ENCODE data around the gene MEGF9.

The MEGF9 gene

GRCh38 chr9:120745278-120745677 is 31.0 kb upstream of the MEGF9 start:
- Histone ChIP-seq H3K9ac (ENCODE audit: low read length) (no peak overlapping the region), H3K9me3 (ENCODE audit: low read length) (no peaks in the 10 kb centered on the region), H3K9me2 (ENCODE audit: low read depth, low read length) (no peaks in the 10 kb centered on the region), H3K4me1 (ENCODE audit: insufficient read depth, low read length, severe bottlenecking) (no peaks in the 10 kb centered on the region), H3K4me2 (ENCODE audit: low read length) (no peak overlapping the region), H3K36me3 (ENCODE audit: insufficient read depth, low read length) (no peaks in the 10 kb centered on the region), H3K27ac (ENCODE audit: low read depth, low read length, poor library complexity, severe bottlenecking) (no peak overlapping the region), H3K4me3 (ENCODE audit: low read depth, low read length, poor library complexity, severe bottlenecking) (no peak overlapping the region), H4K20me1 (ENCODE audit: insufficient read depth, low read length) (no peaks in the 10 kb centered on the region), H3K79me2 (ENCODE audit: insufficient read depth, low read length) (no peaks in the 10 kb centered on the region), H3F3A (ENCODE audit: insufficient read depth, low read length) (no peaks in the 10 kb centered on the region), H2AFZ (ENCODE audit: low read length) (no peak overlapping the region), H3K27me3 (ENCODE audit: insufficient read depth, low read length) (no peaks in the 10 kb centered on the region)
- TF ChIP-seq EZH2 (IDR thresholded peaks at IDR 0.05; ENCODE audit: borderline replicate concordance, low read length) (no peak), CTCF (IDR thresholded peaks at IDR 0.05; ENCODE audit: low read length) (no peak)

- TF ChIP-seq EZH2 (IDR thresholded peaks at IDR 0.05; ENCODE audit: borderline replicate concordance, low read length) (no peak), CTCF (IDR thresholded peaks at IDR 0.05; ENCODE audit: low read length) (peak; percentile 78)
Measured at GRCh38 chr9:120742951-120743416, 28.7 kb upstream of the MEGF9 start.

GRCh38 chr9:120741701-120742100 is 27.4 kb upstream of the MEGF9 start:
- Histone ChIP-seq H4K20me1 (ENCODE audit: insufficient read depth, low read length) (no peaks in the 10 kb centered on the region), H3K36me3 (ENCODE audit: insufficient read depth, low read length) (no peaks in the 10 kb centered on the region), H3K9ac (ENCODE audit: low read length) (no peak overlapping the region), H3K27me3 (ENCODE audit: insufficient read depth, low read length) (no peaks in the 10 kb centered on the region), H3K4me1 (ENCODE audit: insufficient read depth, low read length, severe bottlenecking) (no peaks in the 10 kb centered on the region), H2AFZ (ENCODE audit: low read length) (no peak overlapping the region), H3K9me2 (ENCODE audit: low read depth, low read length) (no peaks in the 10 kb centered on the region), H3K4me3 (ENCODE audit: low read depth, low read length, poor library complexity, severe bottlenecking) (no peak overlapping the region), H3F3A (ENCODE audit: insufficient read depth, low read length) (no peaks in the 10 kb centered on the region), H3K4me2 (ENCODE audit: low read length) (no peak overlapping the region), H3K79me2 (ENCODE audit: insufficient read depth, low read length) (no peaks in the 10 kb centered on the region), H3K27ac (ENCODE audit: low read depth, low read length, poor library complexity, severe bottlenecking) (no peak overlapping the region), H3K9me3 (ENCODE audit: low read length) (no peaks in the 10 kb centered on the region)
- TF ChIP-seq CTCF (IDR thresholded peaks at IDR 0.05; ENCODE audit: low read length): no peak
- no peak for TF ChIP-seq EZH2 (IDR thresholded peaks at IDR 0.05; ENCODE audit: borderline replicate concordance, low read length)

More at GRCh38 chr9:120742951-120743416, 28.7 kb upstream of the MEGF9 start:
- H3K9me2 ChIP-seq (ENCODE audit: low read depth, low read length): no peaks in the 10 kb centered on the region
- no peaks in the 10 kb centered on the region for H4K20me1 ChIP-seq (ENCODE audit: insufficient read depth, low read length)
- no peaks in the 10 kb centered on the region for H3K9me3 ChIP-seq (ENCODE audit: low read length)
- no peaks in the 10 kb centered on the region for H3F3A ChIP-seq (ENCODE audit: insufficient read depth, low read length)
- H3K4me1 ChIP-seq (ENCODE audit: insufficient read depth, low read length, severe bottlenecking): no peaks in the 10 kb centered on the region
- no peak overlapping the region for H2AFZ ChIP-seq (ENCODE audit: low read length)
- H3K27ac ChIP-seq (ENCODE audit: low read depth, low read length, poor library complexity, severe bottlenecking): no peak overlapping the region
- no peaks in the 10 kb centered on the region for H3K27me3 ChIP-seq (ENCODE audit: insufficient read depth, low read length)
- H3K4me2 ChIP-seq (ENCODE audit: low read length): no peak overlapping the region
- no peaks in the 10 kb centered on the region for H3K79me2 ChIP-seq (ENCODE audit: insufficient read depth, low read length)
- no peak overlapping the region for H3K4me3 ChIP-seq (ENCODE audit: low read depth, low read length, poor library complexity, severe bottlenecking)
- no peaks in the 10 kb centered on the region for H3K36me3 ChIP-seq (ENCODE audit: insufficient read depth, low read length)
- H3K9ac ChIP-seq (ENCODE audit: low read length): no peak overlapping the region

All from OCI-LY1 (cell line).